GM18870 (cell line): ENCODE data around the gene ADCY9.
"Not testable (repeated sequence)": the region's sequence is repeated elsewhere in the genome, so short reads cannot be mapped to it uniquely, and the experiment has no call there.

Experiments used
- ATAC-seq: cut with Tn5 transposase; IDR thresholded peaks from one replicate; pipeline ENCODE4 v1.9.1; 2021; ENCODE audit warnings: moderate library complexity; ENCODE audit not compliant: unreplicated experiment

Gene ADCY9

DNA sequence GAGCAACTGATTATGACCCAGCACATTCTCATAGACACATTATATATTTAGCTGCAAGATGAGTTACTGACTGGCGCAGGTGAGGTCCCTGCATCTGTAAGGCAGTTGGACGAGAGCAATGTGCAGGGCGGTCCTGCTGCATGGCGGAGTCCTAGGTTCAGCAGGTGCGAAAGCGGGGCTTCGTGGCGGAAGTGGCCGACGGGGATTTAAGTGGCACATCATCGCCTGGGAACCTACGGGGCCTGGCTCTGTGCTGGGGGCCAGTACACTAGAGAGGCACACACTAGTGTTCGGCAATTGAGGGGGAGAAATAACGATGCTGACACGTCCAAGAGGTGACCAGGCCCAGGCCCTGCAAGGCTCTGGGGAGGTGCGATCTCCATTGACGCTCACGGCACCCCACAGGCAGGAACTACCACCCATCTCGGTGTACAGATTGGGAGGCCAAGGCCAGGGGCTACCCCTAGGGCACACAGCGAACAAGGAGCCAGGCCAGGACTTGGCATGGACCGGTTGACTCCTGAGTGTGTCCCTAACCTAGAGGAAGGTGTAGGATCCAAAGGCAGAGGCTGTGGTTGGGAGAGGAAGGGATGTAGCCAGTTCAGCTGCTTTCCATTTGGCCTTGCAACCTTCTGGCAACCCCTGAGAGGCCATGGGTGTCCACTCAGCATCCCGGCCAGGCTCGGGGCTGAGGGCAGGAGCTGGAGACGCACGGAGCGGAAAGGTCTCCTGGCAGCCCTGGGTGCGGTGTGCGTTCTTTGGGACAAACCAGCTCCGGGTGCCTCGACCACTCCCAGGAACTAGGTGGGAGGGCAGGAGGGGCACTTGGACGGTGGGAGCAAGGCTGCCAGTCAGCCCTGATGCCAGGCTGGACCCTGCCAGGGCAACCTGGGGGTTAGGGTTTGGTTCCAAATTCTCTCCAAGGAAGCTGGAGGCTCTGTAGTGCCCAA is 131.9 kb downstream of the ADCY9 start:
- no peak for ATAC-seq

DNA sequence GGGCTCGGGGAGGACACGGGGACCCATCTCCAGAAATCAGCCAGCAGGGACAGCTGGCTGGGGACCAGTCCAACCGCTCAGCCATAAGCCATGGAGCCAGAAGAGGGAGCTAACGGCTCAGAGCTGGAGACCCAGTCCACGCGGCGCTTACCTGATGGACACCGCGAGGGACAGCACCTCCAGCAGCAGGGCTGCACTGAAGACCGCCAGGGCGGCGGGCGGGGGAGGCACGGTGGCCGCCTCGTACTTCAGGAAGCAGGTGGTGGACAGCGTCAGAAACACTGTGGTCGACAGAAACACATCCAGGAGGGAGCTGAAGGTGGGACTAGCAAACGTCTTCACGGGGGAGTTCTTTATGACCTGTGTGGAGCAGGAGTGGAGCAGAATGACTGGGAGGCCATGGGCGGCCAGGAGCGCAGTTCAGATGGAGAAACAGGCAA is 133.1 kb downstream of the ADCY9 start:
- no peak for ATAC-seq

DNA sequence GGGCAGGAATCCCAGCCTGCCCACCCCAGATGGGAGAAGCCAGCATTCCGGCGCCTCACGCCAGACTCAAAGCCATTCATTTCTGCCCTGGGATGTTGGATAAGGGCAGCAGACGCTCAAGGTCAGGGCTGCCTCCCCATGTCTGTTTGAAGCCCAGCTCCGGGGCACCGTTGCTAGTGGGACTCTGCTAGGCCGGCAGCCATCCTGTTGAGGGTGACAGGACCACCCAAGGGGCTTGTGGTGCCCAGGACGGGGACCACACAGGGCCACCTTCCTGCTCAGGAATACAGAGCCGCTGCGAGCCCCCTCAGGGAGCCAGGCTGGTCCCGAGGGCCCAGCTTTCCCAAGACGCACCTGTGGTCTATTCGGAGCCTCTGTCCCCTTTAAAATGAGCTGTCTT is 134.0 kb downstream of the ADCY9 start:
- no peak for ATAC-seq

DNA sequence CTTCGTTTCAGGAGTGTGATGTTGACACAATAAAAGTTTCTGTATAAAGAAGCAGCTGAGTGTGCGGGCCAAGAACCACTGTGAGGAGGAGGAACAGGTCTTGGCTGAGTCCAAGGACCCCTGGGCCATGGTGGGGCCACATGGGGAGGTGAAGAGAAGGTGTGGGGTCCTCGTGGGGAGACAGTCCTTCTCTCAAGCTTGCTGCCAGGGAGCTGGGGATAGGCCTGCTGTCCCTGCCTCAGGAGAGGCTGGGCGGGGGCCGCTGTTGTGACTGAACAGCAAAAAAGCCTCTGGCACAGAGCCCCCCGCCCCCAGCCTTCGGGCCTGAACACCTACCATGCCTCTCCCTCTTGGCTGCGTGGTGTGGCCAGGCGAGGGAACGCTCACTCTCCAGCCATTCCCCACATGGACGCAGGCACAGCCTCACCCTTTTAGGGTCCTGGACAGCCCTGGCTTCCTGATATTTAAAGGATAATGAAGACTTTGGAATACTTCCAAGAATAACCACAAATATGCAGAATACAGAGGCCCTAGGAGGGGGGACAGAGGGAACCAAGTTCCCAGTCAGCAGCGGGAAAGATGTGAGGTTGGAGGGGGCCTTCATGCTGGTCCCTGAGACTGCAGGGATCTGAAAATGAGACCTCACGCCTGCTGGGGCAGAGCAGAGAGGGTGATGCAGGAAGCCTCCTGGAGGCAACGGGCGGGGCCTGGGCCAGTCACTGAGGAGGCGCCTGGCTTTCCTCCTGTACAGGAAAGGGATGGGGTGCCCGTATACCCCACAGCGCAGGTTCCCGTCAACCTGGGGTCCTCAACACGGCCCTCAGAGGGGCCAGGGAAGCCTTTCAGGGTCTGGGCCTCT is 135.8 kb downstream of the ADCY9 start:
- ATAC-seq, result no peak

DNA sequence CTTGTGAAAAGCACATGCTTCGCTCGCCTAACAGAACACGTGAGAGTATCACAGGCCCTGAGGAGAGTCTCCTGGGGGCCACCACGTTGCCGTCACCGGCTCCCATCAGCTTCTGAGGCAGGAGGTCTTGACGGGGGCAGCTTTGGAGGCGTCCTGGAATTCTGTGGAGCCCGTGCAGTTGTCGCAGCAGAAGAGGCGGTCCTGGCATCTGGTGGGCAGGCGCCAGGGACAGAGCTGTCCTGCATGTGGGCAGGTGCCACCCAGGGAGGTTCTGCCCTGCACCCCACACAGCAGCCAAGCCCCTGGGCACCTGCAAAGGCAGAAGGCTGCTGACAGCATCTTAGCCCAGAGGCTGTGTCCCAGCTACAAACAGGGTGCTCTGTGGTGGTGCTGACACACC is 136.7 kb downstream of the ADCY9 start:
- no peak for ATAC-seq

DNA sequence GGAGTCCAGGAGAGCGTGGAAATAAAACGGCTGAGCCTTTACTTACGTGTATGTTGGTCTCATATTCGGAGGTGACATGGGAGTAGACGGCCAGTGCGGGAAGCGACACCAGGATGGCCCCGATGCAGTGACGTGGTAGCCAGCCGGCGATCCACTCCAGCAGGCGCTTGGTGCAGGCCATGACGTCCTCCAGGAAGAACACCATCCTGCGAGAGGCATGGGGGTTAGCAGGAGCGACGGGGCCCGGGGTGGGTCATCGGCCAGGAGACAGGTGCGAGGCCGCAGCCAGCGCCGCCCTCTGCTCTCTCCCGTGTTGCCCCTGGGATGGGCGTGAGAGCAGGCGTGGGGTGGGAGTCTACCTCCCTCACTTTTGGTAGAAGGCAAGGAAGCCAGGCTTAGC is 137.2 kb downstream of the ADCY9 start:
- no peak for ATAC-seq

DNA sequence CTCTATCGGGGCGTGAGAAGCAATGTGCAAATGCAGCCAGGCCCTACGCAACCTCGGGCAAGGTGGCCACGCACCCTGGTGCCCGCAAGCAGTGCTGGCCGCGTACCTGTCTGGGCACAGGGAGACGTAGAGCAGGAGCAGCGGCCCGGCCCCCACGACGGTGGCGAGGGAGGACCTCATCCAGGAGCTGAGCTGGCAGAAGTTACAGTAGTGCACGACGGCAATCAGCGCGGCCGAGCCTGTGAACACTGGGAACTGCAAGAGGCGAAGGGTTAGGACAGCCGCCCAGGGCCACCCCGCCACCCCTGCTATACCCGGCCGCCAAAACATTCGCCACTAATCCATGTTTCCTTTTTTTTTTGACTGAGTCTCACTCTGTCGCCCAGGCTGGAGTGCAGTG is 138.9 kb downstream of the ADCY9 start:
- ATAC-seq, result no peak

DNA sequence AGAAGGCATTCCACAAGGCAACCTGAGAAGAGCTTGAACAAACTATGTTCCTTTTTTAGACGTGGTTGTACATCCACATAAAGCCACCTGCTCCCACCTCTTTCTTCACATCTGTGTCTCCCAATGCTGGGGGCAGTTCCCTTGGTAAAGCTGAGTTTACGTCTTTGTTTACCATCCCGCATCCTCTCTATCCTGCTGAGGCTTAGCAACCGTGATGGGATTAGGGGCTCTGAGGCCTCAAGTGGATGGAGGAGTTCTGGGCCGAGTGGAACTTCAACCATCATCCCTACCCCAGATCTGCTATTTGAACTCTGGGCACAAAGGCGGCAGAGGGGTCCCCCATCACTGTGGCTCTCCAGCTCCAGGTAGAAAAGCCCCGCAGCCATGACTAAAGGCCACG is 141.5 kb downstream of the ADCY9 start:
- ATAC-seq, result no peak

DNA sequence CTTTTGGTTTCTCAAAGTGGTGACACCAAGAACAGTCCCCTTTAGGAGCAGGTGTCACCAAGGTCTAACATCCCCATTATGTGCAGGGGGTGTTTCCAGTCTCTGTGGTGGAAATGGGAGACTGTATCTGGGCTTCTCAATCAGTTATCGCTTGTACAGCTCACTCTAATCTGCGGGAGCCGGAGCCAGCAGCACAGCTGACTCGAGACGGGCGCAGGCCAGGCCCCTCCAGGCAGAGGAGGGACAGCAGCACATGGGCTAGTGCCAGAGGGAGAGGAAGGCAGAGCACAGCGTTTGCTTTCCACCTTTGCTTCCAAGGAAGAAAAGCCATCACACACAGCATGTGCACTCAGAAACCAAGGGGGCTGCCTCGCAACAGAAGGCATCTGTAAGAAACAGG is 144.5 kb downstream of the ADCY9 start:
- ATAC-seq, result no peak

DNA sequence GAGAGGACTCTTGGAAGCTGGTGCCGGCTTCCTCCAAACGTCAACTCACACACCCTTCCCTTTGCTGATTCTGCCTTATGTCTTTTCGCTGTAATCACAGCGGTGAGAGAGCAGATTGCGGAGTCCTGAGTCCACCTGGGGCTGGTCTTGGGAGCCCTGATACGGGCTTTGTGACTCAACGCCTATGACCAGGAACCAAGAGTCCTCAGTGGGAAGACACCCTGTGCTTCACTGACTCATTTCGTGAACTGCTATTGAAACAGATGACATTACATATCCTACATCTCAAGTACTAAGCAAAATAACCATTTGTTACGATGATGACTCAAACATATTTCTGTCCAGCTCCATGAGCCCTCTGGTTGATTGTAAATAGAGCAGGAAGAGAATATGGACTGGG is 145.0 kb downstream of the ADCY9 start:
- no peak for ATAC-seq

DNA sequence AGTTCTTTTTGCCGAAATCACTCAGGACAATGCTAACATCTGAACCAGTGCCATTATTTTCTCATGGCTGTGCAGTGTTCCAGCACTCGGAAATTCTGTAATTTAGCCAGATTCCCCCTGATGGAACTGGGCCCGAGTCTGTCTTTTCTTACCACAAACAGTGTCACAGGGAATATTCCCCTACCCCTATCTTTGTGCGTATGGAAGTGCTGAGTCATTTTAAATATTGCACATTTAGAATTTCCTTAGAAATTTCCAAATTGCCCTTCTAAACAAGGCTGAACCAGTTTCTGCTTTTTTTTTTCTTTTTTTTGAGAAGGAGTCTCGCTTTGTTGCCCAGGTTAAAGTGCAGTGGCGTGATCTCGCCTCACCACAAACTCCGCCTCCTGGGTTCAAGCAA is 147.7 kb downstream of the ADCY9 start:
- no peak for ATAC-seq

DNA sequence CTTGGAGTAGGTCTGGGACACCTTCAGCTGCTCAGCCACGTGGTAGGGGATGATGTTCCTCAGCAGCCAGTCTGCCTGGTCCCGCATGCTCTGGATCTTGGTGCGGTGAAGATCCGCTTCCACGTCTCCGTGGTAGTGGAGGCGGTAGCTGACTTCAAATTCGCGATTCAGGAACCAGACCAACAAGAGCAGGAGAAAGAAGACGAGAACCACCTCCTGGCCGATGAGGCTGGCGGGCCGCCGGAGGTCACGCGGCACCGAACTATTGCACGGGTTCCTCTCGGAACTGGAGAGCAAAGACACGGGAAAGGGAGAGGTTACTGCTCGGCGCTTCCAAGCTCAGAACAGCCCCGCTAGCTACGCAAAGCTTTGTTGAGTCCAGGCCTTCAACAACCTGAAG is 149.6 kb downstream of the ADCY9 start:
- no peak for ATAC-seq

DNA sequence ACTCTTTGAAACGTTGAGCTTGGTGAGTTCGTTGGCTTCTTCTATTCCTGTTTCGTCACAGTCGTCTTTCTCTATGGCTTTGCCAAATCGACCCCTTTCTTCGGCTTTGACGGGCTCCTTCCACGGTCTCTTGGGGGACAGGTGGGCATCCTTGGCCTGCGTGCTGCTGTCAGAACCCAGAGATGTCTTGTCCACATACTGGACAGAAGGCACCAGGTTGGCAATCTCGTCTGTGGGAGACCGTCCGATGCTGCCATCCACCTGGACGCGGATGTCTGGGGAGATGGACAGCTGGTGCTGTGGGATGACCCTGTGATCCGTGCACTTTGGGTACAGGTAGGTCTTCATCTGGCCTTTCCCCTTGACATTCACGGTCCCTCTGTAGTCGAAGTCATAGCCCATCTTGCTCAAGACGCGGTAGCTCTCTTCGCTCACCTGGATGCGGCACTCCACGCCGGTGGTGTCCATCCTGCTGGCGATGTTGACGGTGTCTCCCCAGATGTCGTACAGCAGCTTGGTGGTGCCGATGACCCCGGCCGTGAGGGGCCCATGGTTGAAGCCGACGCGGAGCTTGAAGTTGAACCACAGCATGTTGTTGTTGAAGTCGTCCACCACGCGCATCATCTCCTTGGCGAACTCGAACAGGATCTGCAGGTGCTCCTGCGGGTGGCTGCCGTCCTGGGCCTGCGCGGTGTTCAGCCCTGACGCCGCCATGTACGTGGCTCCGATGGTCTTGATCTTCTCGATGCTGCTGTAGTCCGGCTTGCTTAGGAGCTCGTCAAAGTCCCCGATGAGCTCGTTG is 150.3 kb downstream of the ADCY9 start:
- ATAC-seq, result no peak

DNA sequence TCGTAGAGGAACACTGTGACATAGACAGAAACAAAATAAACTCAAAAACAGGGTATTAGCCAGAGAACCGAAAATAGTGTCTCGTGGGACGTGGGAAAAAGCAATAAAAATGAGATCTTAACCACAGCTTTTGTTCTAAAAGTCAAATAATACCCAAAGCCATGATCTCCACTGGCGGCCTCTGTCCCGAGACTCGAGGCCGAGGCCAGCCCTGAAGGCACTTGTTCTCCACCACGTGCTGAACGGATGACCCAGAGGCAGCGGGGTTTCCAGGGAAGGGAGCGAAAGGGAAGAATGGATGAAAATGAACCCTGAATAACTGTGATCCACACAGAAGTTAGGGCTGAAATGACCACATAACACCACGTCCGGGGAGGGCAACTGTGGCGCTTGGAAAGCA is 150.9 kb downstream of the ADCY9 start:
- ATAC-seq, result no peak

DNA sequence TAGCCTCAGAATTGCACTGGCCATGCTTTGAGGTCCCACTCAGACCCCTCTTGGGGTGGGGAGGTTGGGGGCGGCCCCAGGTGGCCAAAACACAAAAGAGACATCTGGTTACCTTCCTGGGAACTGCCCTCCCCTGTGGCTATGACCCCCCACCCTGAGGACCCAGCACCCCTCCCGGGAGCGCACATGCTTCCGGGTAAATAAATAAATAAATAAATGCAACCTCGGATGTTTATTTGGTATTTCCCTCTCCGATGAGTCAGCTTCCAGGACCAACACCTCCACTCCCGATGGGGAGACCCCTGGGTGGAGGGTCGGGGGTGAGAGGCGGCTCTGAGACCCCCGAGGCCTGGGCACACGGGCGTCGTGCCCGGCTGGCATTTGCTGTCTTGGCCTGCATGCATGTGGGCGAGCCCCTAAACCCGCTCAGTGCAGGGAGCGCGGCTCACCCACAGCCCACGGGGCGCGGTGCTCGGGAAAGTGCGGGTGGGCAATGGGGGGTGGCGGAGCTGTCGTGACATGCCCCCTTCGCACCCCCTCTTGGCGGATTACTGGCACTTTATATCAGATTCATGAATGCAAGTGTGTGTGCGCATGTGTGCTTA is 151.5 kb downstream of the ADCY9 start:
- ATAC-seq, result no peak

DNA sequence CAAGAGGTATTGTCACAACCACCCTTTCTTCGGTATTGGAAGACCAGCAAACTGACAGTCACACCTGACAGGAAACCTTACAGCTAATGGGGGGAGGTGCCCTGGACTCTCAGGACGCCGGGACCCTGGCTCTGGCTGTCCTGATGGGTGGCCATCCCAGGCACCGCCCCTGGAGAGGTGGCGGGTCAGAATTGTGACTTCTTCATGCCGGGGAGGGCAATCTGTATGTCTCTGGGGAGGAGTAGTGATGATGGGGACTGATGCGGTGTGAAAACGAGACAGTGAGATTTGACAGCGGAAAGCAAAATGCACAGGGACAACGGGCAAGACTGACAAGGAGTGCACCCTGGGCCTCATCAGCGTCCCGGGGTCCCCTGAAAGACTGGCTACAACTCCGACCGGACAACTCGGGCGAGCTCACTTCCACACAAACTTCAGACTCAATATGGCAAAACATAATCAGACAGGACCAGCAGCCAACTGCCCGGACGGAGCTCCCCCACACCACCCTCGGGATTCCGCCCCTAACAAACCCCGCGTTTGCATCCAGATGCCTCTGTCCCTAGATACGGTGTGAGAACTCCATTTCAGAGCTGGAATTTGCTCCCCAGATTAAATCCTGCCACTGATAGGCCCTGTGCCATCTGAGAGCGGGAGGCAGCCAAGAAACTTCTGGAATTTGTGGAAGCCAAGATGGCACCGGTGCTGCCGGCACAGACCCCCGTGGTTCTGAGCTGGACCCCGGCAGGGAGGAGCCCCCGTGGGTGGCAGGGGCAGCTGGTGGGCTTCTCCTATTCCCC is 152.2 kb downstream of the ADCY9 start:
- no peak for ATAC-seq

DNA sequence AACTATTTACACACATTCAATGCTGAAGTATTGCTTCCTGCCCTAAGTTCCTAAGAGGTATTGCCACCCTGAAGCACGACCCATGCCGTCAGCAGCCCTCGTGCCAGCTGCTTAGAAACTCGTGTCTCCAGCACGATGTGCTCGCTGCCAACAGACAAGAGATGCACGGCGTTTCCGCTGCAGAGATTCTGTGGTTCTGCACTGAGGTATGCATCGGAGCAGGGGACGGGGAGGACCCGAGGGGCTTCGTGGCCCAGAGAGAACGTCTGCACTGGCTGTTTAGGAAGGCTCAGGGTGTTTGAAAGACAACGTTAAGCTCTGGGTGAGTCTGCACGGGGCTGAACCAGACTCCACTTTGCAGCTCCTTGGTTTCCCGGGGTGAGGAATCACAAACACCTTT is 153.0 kb downstream of the ADCY9 start:
- ATAC-seq, result no peak

DNA sequence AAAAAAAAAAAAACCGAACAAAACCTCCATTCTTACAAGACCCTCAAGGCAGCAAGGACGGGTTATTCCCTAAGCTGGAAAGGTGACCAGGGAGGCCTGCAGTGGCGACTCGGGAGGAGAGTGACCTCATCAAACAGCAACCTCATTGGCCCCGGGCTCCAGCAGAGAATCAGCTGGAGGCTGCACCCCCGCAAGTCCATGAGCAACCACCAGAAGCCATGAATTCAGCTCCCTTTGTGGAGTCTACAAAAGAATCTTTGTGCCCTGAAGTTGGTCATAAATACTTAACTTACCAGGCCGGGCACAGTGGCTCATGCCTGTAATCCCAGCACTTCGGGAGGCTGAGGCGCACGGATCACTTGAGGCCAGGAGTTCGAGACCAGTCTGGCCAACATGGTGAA is 154.8 kb downstream of the ADCY9 start:
- no peak for ATAC-seq

DNA sequence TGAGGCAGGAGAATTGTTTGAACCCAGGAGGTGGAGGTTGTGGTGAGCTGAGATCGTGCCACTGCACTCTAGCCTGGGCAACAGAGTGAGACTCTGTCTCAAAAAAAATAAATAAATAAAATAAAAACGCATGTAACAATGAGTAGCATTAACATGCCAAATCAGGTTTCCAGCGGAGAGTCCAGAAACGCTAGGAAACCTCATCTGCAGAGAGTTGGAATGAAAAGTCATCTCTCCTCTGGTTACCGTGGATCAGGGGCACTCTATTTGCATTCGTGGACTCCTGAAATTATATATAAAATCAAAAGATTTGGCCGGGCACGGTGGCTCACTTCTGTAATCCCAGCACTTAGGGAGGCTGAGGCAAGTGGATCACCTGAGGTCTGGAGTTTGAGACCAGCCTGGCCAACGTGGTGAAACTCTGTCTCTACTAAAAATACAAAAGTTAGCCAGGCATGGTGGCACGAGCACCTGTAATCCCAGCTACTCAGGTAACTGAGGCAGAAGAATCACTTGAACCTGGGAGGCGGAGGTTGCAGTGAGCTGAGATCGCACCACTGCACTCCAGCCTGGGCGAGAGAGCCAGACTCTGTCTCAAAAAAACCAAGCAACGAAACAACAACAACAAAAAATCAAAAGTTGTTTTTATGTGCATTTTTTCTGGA is 156.2 kb downstream of the ADCY9 start:
- ATAC-seq, result not testable (repeated sequence)
